Measurements from ENCODE around the gene WDR64.

The WDR64 gene

DNA sequence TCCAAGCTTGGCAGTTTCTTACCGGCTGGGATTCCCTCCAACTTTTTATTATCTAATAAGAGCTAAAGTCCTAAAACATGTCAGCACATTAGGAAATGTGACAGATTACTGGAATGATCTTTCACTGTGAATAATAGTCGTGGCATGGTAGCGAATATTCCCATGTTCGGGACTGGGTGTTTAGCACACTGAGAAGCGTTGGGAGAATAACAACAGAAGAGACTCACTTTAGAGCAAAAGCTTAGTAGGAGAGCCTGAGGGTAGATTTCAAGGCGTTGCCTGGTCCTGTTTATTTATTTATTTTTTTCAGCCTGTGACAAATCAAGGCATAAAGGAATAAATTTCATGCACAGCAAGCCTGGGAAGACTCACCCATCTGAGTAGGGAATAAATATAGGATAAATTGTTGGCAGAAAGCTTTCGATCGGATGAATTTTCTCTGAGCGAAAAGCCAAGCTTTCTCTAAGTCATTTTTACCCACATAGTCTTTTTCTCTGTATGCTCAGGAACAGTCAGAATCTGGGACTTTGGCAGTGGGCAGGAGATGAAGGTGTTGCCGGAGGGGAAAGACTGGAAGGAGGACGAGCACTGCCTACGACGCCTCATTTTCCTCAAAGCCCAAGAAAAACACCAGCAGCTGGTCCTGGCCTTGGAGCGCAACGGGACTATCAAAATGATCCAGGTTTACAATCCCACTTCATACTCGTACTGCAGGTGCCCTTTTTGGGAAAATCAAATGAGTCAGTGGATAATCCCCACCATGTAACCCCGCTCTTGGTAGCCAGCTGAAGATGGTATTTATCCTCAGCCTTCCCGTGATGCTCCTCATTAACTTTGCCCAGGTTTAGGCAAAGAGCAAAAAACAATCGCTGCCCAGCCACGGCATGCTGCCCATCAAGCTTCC, 97.2 kb downstream of the WDR64 start:
- no peak overlapping the region for H3K4me2 ChIP-seq (ENCODE audit: low read length)
- no peak overlapping the region for H2AFZ ChIP-seq (ENCODE audit: low read depth, low read length)
- no peak overlapping the region for H3K9ac ChIP-seq (ENCODE audit: low read length)
- H3K4me3 ChIP-seq (ENCODE audit: low read length): no peak overlapping the region
- no peak overlapping the region for H3K27ac ChIP-seq (ENCODE audit: low read length)
- no peaks in the 10 kb centered on the region for H3K9me3 ChIP-seq (ENCODE audit: insufficient read depth, low read length)
- no peaks in the 10 kb centered on the region for H3K36me3 ChIP-seq (replicated peaks; ENCODE audit: low read depth, low read length)
- H3K79me2 ChIP-seq (ENCODE audit: low read length): no peaks in the 10 kb centered on the region
- H3K4me1 ChIP-seq (ENCODE audit: low read length): no peaks in the 10 kb centered on the region
- no peaks in the 10 kb centered on the region for H4K20me1 ChIP-seq (ENCODE audit: insufficient read depth, low read length)
- TF ChIP-seq, protein P1, sequence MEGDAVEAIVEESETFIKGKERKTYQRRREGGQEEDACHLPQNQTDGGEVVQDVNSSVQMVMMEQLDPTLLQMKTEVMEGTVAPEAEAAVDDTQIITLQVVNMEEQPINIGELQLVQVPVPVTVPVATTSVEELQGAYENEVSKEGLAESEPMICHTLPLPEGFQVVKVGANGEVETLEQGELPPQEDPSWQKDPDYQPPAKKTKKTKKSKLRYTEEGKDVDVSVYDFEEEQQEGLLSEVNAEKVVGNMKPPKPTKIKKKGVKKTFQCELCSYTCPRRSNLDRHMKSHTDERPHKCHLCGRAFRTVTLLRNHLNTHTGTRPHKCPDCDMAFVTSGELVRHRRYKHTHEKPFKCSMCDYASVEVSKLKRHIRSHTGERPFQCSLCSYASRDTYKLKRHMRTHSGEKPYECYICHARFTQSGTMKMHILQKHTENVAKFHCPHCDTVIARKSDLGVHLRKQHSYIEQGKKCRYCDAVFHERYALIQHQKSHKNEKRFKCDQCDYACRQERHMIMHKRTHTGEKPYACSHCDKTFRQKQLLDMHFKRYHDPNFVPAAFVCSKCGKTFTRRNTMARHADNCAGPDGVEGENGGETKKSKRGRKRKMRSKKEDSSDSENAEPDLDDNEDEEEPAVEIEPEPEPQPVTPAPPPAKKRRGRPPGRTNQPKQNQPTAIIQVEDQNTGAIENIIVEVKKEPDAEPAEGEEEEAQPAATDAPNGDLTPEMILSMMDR (IDR thresholded peaks at IDR 0.05; ENCODE audit: low read depth, low read length): no peak
- TF ChIP-seq EZH2phosphoT487 (IDR thresholded peaks at IDR 0.05; ENCODE audit: low read depth): no peak
- peaks cover 26% of the 10 kb centered on the region for H3K27me3 ChIP-seq (ENCODE audit: low read depth, low read length)

DNA sequence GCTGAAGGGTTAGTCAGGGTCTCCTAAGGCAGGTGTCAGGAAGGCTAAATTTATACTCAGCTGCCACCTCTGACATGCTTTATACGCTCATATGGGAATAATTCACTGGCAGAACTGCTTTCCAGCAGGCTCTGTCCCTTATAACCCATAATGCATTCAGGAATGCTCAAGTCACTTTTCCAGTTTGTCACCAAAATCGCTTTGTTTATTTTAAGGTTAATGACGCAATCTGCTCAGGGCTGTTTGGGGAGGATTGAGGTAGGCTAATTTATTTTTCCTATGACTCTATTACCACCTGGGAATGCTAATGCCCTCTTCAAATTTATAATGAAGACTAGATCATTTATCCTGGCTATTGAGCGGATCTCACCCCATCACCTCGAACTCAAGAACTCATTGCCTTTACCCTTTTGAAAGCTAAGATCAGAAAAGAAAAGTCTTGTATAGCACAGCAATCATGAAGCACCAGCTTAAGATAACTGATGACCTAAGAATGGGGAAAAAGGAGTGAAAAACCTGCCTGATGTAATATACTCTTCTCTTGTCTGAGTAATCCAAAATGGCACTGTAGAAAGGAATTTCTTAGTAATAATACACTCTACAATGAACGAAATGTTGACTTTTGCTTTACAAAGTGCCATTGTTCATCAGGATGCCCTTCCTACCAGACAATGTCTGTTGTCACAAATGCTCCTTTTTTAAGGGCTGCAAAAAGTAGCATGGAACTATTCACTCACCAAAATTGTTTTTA, 98.0 kb downstream of the WDR64 start:
- Histone ChIP-seq H3K4me3 (ENCODE audit: low read length) (no peak overlapping the region), H2AFZ (ENCODE audit: low read depth, low read length) (no peak overlapping the region), H3K9me3 (ENCODE audit: insufficient read depth, low read length) (no peaks in the 10 kb centered on the region)

DNA sequence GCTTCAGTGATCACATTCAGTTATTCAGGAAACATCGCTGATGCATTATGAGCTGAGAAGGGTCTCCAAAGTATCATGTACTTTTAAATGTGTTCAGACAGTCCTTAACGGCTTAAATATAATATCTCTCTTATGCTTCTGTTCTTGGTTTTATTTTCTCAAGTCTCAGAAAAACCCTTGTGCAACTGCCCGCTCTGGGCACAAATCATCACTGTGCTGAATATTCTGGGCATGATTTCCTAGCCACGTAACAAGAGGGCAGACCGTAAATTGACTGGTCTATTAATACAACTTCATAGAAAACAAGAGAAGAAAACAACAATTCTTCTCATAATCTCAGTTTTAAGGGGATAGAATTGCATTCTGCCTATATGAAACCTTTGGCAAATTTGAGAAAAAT, 99.4 kb downstream of the WDR64 start:
- Histone ChIP-seq H3K4me3 (ENCODE audit: low read length) (no peak overlapping the region), H3K27me3 (ENCODE audit: low read depth, low read length) (peaks cover 21% of the 10 kb centered on the region), H3K36me3 (replicated peaks; ENCODE audit: low read depth, low read length) (no peaks in the 10 kb centered on the region), H3K9ac (ENCODE audit: low read length) (no peak overlapping the region), H3K4me2 (ENCODE audit: low read length) (no peak overlapping the region), H3K27ac (ENCODE audit: low read length) (no peak overlapping the region), H3K79me2 (ENCODE audit: low read length) (no peaks in the 10 kb centered on the region), H4K20me1 (ENCODE audit: insufficient read depth, low read length) (no peaks in the 10 kb centered on the region), H3K4me1 (ENCODE audit: low read length) (no peaks in the 10 kb centered on the region), H2AFZ (ENCODE audit: low read depth, low read length) (no peak overlapping the region), H3K9me3 (ENCODE audit: insufficient read depth, low read length) (no peaks in the 10 kb centered on the region)
- TF ChIP-seq, protein P1 (IDR thresholded peaks at IDR 0.05; ENCODE audit: low read depth, low read length): no peak
- no peak for TF ChIP-seq EZH2phosphoT487 (IDR thresholded peaks at IDR 0.05; ENCODE audit: low read depth)

More for the DNA sequence above, 98.0 kb downstream of the WDR64 start:
- H3K27ac ChIP-seq (ENCODE audit: low read length): no peak overlapping the region
- no peaks in the 10 kb centered on the region for H3K36me3 ChIP-seq (replicated peaks; ENCODE audit: low read depth, low read length)
- H3K79me2 ChIP-seq (ENCODE audit: low read length): no peaks in the 10 kb centered on the region
- no peaks in the 10 kb centered on the region for H4K20me1 ChIP-seq (ENCODE audit: insufficient read depth, low read length)
- peaks cover 26% of the 10 kb centered on the region for H3K27me3 ChIP-seq (ENCODE audit: low read depth, low read length)
- no peak overlapping the region for H3K9ac ChIP-seq (ENCODE audit: low read length)
- H3K4me1 ChIP-seq (ENCODE audit: low read length): no peaks in the 10 kb centered on the region
- H3K4me2 ChIP-seq (ENCODE audit: low read length): no peak overlapping the region
- TF ChIP-seq, protein P1 (IDR thresholded peaks at IDR 0.05; ENCODE audit: low read depth, low read length): no peak
- no peak for TF ChIP-seq EZH2phosphoT487 (IDR thresholded peaks at IDR 0.05; ENCODE audit: low read depth)

DNA sequence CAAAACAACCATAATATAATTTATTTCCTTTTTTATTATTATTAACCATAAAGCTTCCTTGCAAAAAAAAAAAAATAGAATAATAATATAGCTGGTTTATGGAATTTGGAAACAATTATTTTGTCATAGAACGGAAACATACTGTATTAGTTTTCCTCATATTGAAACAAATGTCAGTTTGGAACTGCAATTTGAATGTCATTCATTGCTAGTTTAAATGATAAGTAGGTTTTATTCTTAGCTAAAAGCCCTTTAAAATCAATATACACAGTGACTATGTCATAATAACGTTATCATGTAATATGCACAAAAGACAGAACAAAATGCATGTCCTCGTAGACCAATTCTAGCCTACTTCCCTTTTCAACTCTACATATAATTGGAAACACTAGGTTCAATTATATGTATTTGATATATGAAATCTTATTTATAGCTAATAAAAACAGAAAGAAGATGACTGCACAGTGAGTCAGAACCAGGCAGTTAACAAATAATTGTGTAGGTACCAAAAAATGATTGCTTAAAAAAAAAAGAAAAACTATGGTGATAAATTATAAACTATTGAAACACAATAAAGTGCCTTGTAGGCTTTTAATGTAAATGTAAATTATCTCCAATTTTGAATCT, 110.7 kb downstream of the WDR64 start:
- Histone ChIP-seq H3K27ac (ENCODE audit: low read length) (no peak overlapping the region), H3K4me1 (ENCODE audit: low read length) (no peaks in the 10 kb centered on the region), H3K27me3 (ENCODE audit: low read depth, low read length) (peaks cover 46% of the 10 kb centered on the region), H3K9ac (ENCODE audit: low read length) (no peak overlapping the region), H3K9me3 (ENCODE audit: insufficient read depth, low read length) (no peaks in the 10 kb centered on the region), H2AFZ (ENCODE audit: low read depth, low read length) (no peak overlapping the region), H3K4me3 (ENCODE audit: low read length) (no peak overlapping the region), H4K20me1 (ENCODE audit: insufficient read depth, low read length) (no peaks in the 10 kb centered on the region), H3K4me2 (ENCODE audit: low read length) (no peak overlapping the region), H3K79me2 (ENCODE audit: low read length) (no peaks in the 10 kb centered on the region), H3K36me3 (replicated peaks; ENCODE audit: low read depth, low read length) (no peaks in the 10 kb centered on the region)
- TF ChIP-seq, protein P1 (IDR thresholded peaks at IDR 0.05; ENCODE audit: low read depth, low read length): no peak
- no peak for TF ChIP-seq EZH2phosphoT487 (IDR thresholded peaks at IDR 0.05; ENCODE audit: low read depth)

Measured in OCI-LY3 (cell line).